HG03025 (cell line): ENCODE results near the gene GALNT17.

Source experiments
- ATAC-seq: cut with Tn5 transposase; IDR thresholded peaks from one replicate; pipeline ENCODE4 v1.9.1; 2021; ENCODE audit warnings: mild to moderate bottlenecking, moderate library complexity; ENCODE audit not compliant: unreplicated experiment, low FRiP score

The GALNT17 gene

DNA sequence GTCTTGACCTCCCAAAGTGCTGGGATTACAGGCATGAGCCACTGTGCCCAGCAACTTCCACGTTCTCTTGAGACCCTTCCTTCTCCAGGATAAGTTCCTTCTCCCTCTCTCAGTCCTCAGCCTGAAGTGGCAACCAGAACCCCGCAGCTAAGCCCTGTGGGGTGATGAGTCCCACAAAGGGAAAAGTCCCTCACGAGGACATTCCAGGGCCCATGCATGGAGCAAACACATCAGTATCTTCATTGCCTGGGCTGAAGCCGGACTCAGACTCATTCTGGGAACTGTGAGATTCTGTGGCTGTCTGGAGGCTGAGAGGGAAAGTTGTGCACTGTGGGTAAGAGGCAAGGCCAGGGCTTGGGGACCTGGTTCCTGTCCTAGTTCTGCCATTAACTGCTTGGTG, 622.9 kb downstream of the GALNT17 start:
- ATAC-seq = no peak

- no peak for ATAC-seq
Observed at GRCh38 chr7:71761336-71761735, 629.4 kb downstream of the GALNT17 start.
